Epithelial cell of esophagus (primary cell): ENCODE results near the gene SERPINF2.

Source experiments
- DNase-seq: peaks from one replicate; pipeline ENCODE4 v3.0.0; 2010; ENCODE audit warnings: low read depth
- H3K4me3 ChIP-seq: 2 replicates; pipeline ENCODE4 v1.5.1; 2011; ENCODE audit warnings: mild to moderate bottlenecking, low read length, control low read depth
- CTCF ChIP-seq: IDR thresholded peaks from 2 replicates; pipeline ENCODE4 v1.5.1; 2011; ENCODE audit warnings: low read depth, mild to moderate bottlenecking, low read length, control low read depth, inconsistent platforms; ENCODE audit not compliant: insufficient read depth; ENCODE audit errors: missing control alignments

SERPINF2 gene

GRCh38 chr17:1783834-1784611 lies 41.4 kb downstream of the SERPINF2 start:
- no peak overlapping the region for H3K4me3 ChIP-seq
- peak; percentile 63 for DNase-seq
- peak; percentile 80 for TF ChIP-seq CTCF

GRCh38 chr17:1785930-1786329 lies 43.3 kb downstream of the SERPINF2 start:
- no peak for DNase-seq
- no peak overlapping the region for H3K4me3 ChIP-seq
- no peak for TF ChIP-seq CTCF

- no peak for DNase-seq
- no peak for TF ChIP-seq CTCF
- no peak overlapping the region for H3K4me3 ChIP-seq
Measured at GRCh38 chr17:1786708-1787107, 44.0 kb downstream of the SERPINF2 start.

- no peak overlapping the region for H3K4me3 ChIP-seq
- peak; percentile 92 for DNase-seq
- no peak for TF ChIP-seq CTCF
Measured at GRCh38 chr17:1787301-1787902, 44.7 kb downstream of the SERPINF2 start.

- no peak for DNase-seq
- H3K4me3 ChIP-seq: no peak overlapping the region
- TF ChIP-seq CTCF: no peak
Measured at GRCh38 chr17:1789936-1790335, 47.3 kb downstream of the SERPINF2 start.

- DNase-seq: peak; percentile 20
- TF ChIP-seq CTCF: no peak
- H3K4me3 ChIP-seq: no peak overlapping the region
Measured at GRCh38 chr17:1792495-1793446, 50.1 kb downstream of the SERPINF2 start.
